ENCODE data around the gene IAH1.

- TF ChIP-seq CTCF (IDR thresholded peaks at IDR 0.05; ENCODE audit: low read length) (no peak), EZH2phosphoT487 (IDR thresholded peaks at IDR 0.05; ENCODE audit: low read length) (no peak)
Observed at GRCh38 chr2:9517118-9517782, 42.9 kb downstream of the IAH1 start.

All from MM.1S (cell line).